AG04450 (cell line): Measurements from ENCODE around the gene PHOSPHO1. TPM values are rescaled to one million over a fixed set of nuclear protein-coding genes. Genes with fewer than 3 reads are reported as not detected.

ENCODE experiments used
- CTCF ChIA-PET: fragments of 300-600, 350-600 bp; formaldehyde crosslinking; extraction: SDS; loops from one replicate; lab custom pipeline; 2022; ENCODE audit warnings: antibody characterized with exemption, inconsistent platforms; lab: Charles Lee
- POLR2A ChIA-PET: fragments of 350-600 bp; formaldehyde crosslinking; extraction: SDS; loops from one replicate; lab custom pipeline; 2021; ENCODE audit warnings: antibody characterized with exemption, inconsistent platforms; lab: Yijun Ruan, JAX
- DNase-seq: peaks from one replicate; pipeline ENCODE4 v3.0.0-alpha.2; 2011; ENCODE audit warnings: low read depth, low spot score
- H3K27ac ChIP-seq: one replicate; pipeline ENCODE4 v1.5.1; 2012; ENCODE audit warnings: low read depth, low read length, control low read depth
- H3K27me3 ChIP-seq: one replicate; pipeline ENCODE4 v1.6.0; 2012; ENCODE audit warnings: low read length; ENCODE audit not compliant: control insufficient read depth, insufficient read depth
- H3K4me3 ChIP-seq: 2 replicates; pipeline ENCODE4 v1.5.1; 2011; ENCODE audit warnings: mild to moderate bottlenecking, low read depth, low read length, control low read depth
- H3K9me3 ChIP-seq: 2 replicates; pipeline ENCODE4 v1.5.1; 2012; ENCODE audit warnings: low read length; ENCODE audit not compliant: control insufficient read depth, insufficient read depth
- polyA plus RNA-seq: library from polyadenylated mRNA; depleted of rRNA; stranded (reverse); fragments of >200 nt; gene quantifications from 2 replicates; pipeline ENCODE4 v1.2.3, GENCODE V29; 2011
- TF ChIP-seq, protein P1 (sequence below): IDR thresholded peaks from 2 replicates; pipeline ENCODE4 v1.5.1; 2011; ENCODE audit warnings: low read depth, low read length, control low read depth, inconsistent platforms

Gene PHOSPHO1
- polyA plus RNA-seq, 1 experiment = 0.05 TPM

DNA sequence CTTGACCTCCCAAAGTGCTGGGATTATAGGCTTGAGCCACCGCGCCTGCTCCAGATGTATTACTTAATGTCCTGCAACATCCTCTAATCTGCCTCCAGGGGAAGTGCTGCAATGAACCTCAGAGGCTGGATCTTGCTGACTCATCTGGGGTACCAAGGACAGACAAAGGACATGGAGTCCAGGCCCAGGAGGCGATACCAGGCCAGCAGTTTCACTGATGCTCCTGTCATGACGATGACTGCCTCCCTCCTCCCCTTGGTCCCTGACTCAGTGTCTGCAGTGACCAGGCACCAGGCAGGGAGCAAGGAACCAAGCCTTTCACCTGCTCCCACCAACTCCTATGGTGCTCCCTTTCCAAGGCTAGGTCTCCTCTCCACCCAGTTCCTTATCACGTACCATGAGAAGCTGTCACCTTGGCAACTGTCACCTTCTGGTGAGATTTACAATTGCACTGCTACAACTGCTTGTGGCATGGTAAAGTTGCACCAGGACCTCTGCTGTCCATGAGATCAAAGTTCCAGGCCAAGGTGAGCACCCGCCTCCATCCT lies 21.6 kb upstream of the PHOSPHO1 start:
- TF ChIP-seq, protein P1, sequence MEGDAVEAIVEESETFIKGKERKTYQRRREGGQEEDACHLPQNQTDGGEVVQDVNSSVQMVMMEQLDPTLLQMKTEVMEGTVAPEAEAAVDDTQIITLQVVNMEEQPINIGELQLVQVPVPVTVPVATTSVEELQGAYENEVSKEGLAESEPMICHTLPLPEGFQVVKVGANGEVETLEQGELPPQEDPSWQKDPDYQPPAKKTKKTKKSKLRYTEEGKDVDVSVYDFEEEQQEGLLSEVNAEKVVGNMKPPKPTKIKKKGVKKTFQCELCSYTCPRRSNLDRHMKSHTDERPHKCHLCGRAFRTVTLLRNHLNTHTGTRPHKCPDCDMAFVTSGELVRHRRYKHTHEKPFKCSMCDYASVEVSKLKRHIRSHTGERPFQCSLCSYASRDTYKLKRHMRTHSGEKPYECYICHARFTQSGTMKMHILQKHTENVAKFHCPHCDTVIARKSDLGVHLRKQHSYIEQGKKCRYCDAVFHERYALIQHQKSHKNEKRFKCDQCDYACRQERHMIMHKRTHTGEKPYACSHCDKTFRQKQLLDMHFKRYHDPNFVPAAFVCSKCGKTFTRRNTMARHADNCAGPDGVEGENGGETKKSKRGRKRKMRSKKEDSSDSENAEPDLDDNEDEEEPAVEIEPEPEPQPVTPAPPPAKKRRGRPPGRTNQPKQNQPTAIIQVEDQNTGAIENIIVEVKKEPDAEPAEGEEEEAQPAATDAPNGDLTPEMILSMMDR = no peak
- ChIA-PET CTCF (interaction anchor here (0.6 kb wide), 1 partner anchor 23 kb away, joined by 3 read pairs; no protein-coding TSS in a partner anchor), POLR2A (no interaction called here)
- DNase-seq = no peak
- Histone ChIP-seq H3K27me3 (peaks cover 25% of the 10 kb centered on the region), H3K9me3 (no peaks in the 10 kb centered on the region), H3K4me3 (no peak overlapping the region), H3K27ac (no peak overlapping the region)

- no peak overlapping the region for H3K27ac ChIP-seq
- H3K4me3 ChIP-seq = no peak overlapping the region
- CTCF ChIA-PET = interaction anchor here (2.2 kb wide), 1 partner anchor 23 kb away, joined by 4 read pairs; no protein-coding TSS in a partner anchor
- no peak for DNase-seq
- TF ChIP-seq, protein P1 = no peak
- no peaks in the 10 kb centered on the region for H3K9me3 ChIP-seq
- POLR2A ChIA-PET = no interaction called here
- peaks cover 29% of the 10 kb centered on the region for H3K27me3 ChIP-seq
Measured at GRCh38 chr17:49249890-49250522, 19.4 kb upstream of the PHOSPHO1 start.

GRCh38 chr17:49249292-49249794 lies 18.8 kb upstream of the PHOSPHO1 start:
- Histone ChIP-seq H3K27ac (no peak overlapping the region), H3K4me3 (no peak overlapping the region), H3K9me3 (no peaks in the 10 kb centered on the region), H3K27me3 (peaks cover 32% of the 10 kb centered on the region)
- POLR2A ChIA-PET = no interaction called here
- CTCF ChIA-PET = interaction anchor here (0.5 to 2.2 kb wide), 3 partner anchors 22 to 428 kb away, joined by 3 to 8 read pairs (median 4); no protein-coding TSS in a partner anchor
- TF ChIP-seq, protein P1 = no peak
- DNase-seq = no peak

GRCh38 chr17:49247944-49248343 lies 17.4 kb upstream of the PHOSPHO1 start:
- Histone ChIP-seq H3K9me3 (no peaks in the 10 kb centered on the region), H3K4me3 (no peak overlapping the region), H3K27ac (no peak overlapping the region), H3K27me3 (peaks cover 27% of the 10 kb centered on the region)
- DNase-seq = no peak
- POLR2A ChIA-PET = no interaction called here
- CTCF ChIA-PET = interaction anchor here (2.2 kb wide), 1 partner anchor 20 kb away, joined by 4 read pairs; no protein-coding TSS in a partner anchor
- TF ChIP-seq, protein P1 = no peak

GRCh38 chr17:49244839-49245238 lies 14.3 kb upstream of the PHOSPHO1 start:
- H3K27me3 ChIP-seq = peaks cover 30% of the 10 kb centered on the region
- no peak overlapping the region for H3K4me3 ChIP-seq
- ChIA-PET POLR2A (no interaction called here), CTCF (no interaction called here)
- H3K9me3 ChIP-seq = no peaks in the 10 kb centered on the region
- TF ChIP-seq, protein P1 = no peak
- H3K27ac ChIP-seq = no peak overlapping the region
- DNase-seq = no peak
